T-helper 2 cell (primary cell): ENCODE measurements around the gene EHD2.
"Not testable (repeated sequence)": the region's sequence is repeated elsewhere in the genome, so short reads cannot be mapped to it uniquely, and the experiment has no call there.

Source experiments
- DNase-seq, 5 experiments: peaks; one replicate each; pipeline versions ENCODE4 v3.0.0 to v3.0.0-alpha.2; 2012 to 2022
- total RNA-seq, 2 donors: gene quantifications; one replicate each; lab custom pipeline; 2026; lab: John Stamatoyannopoulos, UW

EHD2 gene, protein sequence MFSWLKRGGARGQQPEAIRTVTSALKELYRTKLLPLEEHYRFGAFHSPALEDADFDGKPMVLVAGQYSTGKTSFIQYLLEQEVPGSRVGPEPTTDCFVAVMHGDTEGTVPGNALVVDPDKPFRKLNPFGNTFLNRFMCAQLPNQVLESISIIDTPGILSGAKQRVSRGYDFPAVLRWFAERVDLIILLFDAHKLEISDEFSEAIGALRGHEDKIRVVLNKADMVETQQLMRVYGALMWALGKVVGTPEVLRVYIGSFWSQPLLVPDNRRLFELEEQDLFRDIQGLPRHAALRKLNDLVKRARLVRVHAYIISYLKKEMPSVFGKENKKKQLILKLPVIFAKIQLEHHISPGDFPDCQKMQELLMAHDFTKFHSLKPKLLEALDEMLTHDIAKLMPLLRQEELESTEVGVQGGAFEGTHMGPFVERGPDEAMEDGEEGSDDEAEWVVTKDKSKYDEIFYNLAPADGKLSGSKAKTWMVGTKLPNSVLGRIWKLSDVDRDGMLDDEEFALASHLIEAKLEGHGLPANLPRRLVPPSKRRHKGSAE
- 0 to 0.13 reads per million in 2 donors for total RNA-seq

DNA sequence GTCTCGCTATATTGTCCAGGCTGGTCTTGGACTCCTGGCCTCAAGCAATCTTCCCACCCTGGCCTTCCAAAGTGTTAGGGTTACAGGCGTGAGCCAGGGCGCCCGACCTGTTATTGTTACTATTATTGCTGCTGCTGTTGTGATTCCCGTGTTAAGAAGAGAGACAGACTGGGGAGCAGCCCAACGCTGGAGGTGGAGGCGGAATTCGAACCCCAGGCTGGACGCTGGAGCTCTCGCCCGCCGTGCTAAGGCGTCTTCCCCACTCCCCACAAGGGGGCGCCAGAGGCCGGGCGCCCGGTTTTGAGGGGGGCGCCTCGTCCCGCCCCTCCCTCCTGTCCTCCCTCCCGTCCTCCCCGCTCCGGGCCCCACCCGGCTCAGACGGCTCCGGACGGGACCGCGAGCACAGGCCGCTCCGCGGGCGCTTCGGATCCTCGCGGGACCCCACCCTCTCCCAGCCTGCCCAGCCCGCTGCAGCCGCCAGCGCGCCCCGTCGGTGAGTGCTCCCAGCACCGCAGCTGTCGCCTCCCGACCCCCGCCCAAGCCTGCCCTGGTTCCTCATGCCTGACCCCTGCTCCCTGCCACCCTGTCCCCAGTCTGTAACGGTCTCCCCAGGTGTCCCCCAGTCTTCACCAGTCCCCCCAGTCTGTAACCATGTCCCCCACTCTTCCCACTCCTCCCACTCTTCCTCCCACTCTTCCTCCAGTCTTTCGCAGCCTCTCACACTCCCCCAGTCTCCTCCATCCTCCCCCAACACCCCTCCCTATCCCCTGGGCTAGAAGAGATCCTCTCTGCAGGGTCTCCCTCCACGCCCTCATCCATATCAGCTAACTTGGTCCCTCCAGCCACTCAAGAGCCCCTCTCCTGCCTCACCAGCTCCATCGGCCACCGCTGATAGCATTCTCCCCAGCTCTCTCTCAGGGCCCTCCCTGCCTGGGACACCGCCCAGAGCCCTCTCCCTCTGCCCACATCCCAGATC lies at the start of gene EHD2:
EHD2 (plus strand) TSS at position 377 of the 976 bp plus-strand sequence. CDS start 3,191 bp downstream, outside the sequence.
- peak in 1 of 5 experiments; percentile 19 for DNase-seq

DNA sequence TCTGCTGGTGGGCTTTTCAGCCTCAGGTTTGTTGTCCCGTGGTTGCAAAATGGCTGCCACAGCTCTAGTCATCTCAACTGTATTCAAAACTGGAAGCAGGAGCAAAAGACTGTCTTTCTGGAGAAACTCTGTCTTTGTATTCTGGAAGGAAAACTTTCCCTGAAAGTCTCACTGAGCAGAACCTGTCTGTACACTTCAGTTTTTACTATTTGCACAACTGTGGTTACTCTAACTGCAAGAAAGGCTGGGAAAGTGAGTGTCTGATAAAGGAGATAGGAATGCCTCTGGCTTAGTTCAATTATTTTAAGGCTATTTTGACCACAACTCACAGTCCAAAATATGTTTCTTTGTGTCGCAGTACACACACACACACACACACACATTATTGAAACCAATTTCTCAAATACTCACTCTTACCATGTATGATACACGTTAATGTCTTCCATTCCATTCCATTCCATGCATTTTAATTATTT lies 49.7 kb upstream of the EHD2 start:
- no peak for DNase-seq

DNA sequence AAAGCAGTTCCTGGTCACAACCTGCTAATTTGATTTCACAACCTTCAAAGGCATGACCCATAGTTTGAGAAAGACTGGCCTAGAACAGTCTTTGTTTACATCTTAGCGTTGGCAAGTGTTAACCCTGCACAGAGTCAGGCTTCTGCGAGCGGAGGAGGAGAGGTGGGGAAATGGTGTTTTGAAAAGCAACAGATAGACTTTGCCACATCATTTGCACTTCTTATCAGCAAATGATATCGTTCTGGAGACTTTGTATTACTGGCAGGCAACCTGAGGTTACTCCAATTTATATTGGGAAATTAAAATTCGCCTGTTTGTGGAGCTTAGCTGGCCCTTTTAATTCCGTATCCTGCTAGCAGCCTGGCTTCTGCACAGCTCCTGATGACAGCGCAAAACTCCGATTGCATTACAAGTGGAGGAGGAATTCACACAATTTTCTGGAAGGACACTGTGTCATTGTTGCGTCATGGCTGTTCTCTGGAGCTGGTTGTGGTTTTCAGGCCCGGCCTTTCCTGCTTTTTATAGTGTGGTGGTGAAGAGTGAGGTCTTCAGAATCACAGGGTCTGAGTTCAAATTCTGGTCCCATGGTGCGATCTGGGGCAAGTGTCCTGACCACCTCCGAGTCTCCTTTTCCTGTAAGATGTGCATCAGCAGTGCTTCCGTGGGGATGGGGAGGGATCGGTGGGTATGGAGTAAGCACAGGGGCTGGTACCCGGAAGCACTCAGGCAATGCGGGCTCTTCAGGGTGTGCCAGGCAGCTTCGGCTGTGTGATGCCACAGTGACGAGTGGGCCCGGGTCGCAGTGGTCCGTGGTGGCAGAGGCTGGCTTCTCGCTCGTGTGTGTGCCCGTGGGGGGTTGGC lies 49.1 kb upstream of the EHD2 start:
- no peak for DNase-seq

DNA sequence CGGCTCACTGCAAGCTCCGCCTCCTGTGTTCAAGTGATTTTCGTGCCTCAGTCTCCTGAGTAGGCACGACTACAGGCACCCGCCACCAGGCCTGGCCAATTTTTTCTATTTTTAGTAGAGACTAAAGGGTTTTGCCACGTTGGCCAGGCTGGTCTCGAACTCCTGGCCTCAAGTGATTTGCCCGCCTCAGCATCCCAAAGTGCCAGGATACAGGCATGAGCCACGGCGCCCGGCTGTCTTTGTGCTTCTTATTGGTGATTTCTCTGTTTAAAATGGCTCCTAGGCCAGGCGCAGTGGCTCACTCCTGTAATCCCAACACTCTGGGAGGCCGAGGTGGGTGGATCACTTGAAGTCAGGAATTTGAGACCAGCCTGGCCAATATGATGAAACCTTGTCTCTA lies 44.7 kb upstream of the EHD2 start:
- DNase-seq, result not testable (repeated sequence)

DNA sequence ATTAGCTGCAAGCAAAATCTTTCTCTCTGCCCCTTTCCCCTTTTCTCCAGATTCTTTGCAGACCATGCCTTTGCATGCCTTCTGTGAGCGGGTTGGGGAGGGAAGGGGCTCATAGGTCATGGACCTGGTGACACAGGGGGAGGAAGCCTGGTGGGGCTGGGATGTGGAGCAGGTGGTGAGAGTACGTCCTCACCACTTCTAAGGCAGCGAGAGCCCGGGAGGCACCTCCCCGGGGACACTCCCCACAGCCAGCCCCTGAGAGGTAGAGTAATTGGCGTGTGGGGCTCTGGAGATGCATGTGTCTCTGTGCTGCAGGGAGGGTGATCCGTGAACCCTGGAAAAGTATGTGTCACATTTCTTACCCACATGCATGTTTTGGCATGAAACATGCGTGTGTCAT lies 42.5 kb upstream of the EHD2 start:
- no peak for DNase-seq

DNA sequence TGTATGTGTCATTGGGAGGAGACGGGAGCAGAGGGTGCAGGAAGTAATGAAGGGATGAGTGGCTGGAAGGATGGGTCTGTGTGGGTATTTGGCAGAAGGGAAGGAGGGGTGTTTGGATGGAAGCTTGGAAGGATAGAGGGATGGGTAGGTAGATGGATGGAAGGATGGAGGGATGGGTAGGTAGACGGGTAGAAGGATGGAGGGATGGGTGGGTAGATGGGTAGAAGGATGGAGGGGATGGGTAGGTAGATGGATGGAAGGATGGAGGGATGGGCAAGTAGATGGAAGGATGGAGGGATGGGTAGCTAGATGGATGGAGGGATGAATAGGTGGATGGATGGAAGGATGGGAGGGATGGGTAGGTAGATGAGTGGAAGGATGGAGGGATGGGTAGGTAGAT lies 41.7 kb upstream of the EHD2 start:
- no peak for DNase-seq

DNA sequence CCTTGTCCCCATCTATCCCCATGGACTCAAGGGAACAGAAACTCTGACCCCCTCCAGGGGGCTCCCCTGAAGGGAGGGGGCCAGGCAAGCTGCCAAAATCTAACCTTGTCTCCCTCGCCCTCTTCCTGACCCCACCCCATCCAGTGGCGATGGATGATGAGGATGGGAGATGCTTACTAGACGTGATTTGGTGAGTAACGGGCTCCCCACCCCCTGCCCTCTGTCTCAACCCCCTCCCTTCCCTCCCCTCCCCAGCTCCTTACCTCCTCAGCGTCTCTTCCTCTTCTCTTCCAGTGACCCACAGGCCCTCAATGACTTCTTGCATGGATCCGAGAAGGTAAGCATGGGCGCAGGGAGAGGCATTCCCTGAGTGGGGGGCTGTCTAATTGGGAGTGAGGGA lies 39.8 kb upstream of the EHD2 start:
- DNase-seq, result no peak

DNA sequence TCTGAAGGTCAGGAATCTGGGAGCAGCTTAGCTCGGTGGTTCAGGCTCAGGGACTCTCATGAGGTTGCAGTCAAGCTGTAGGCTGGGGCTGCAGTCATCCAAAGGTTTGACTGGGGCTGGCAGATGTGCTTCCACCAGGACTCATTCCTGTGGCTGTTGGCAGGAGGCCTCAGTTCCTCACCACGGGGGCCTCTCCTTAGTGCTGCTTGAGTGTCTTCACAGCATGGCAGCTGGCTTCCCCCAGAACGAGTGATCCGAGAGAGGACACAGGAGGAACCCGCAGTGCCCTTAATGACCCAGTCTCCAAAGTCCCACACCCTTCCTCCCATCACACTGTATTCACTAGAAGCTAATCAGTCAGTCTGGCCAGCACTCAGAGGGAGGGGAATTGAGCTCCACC lies 38.7 kb upstream of the EHD2 start:
- DNase-seq, result no peak

DNA sequence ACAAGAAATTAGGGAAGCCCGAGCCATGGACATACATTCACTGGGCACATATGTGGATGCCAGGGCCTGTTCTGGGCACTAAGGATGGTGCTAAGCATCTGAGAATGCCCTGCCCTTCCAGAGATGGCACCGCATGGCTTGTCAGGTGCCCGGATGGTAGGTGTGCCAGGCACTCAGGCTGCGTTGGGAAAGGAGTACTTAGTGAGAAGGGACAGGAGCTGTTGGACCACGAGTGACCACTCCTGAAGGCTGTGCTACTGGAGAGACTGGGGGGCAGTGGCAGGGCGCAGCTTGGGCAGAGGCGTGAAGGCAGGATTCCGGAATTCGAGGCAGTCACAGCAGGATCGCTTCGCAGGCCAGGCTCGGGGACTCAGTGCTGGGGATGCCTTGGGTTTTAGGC lies 38.0 kb upstream of the EHD2 start:
- no peak for DNase-seq

DNA sequence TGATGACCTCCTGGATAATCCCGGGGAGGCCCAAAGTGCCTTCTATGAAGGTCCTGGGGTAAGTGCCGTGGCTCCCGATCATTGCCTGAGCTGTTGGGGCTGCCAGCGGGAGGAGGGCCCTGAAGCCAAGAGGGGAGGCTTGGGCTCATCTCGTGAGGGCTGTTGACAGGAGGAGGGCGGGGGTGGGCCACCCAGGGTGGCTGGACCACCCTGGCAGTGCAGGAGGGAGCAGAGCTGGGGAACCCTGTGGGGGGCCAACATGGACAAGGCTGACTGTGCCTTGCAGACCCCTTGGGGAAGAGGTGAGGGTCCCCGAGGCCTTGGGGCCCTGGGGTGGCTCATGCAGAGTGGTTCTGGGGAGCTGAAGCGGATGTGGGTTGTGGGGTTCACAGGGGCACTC lies 37.4 kb upstream of the EHD2 start:
- DNase-seq, result no peak

DNA sequence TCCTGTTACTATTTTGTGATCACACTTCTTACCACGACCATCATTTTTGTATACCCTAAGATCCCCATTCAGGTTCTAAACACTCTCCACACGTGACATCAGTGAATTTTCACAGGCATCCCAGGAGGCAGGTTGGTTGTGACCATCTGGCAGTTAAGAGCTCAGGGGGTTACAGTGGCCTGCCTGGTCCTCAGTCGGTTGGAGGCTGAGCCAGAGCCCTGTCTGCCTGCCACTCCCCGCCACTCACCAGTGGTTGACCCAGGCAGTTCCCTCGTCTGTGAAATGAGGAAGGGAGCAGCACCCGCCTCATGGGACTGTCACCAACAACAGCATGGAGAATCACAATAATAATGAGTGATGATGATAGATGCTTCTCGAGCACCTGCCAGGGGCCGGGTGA lies 36.4 kb upstream of the EHD2 start:
- DNase-seq, result no peak

DNA sequence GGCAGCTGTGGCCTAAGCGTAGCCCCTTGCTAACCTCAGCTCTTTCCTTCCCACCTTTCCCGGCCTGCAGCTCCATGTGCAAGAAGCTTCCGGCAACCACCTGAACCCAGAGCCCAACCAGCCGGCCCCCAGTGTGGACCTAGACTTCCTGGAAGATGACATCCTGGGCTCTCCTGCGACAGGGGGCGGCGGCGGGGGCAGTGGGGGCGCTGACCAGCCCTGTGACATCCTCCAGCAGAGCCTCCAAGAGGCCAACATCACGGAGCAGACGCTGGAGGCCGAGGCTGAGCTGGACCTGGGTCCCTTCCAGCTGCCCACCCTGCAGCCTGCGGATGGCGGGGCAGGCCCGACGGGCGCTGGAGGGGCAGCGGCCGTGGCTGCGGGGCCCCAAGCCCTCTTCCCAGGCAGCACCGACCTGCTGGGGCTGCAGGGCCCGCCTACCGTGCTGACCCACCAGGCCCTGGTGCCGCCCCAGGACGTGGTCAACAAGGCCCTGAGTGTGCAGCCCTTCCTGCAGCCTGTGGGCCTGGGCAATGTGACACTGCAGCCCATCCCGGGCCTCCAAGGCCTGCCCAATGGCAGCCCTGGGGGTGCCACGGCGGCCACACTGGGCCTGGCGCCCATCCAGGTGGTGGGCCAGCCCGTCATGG lies 33.8 kb upstream of the EHD2 start:
- DNase-seq, result no peak

DNA sequence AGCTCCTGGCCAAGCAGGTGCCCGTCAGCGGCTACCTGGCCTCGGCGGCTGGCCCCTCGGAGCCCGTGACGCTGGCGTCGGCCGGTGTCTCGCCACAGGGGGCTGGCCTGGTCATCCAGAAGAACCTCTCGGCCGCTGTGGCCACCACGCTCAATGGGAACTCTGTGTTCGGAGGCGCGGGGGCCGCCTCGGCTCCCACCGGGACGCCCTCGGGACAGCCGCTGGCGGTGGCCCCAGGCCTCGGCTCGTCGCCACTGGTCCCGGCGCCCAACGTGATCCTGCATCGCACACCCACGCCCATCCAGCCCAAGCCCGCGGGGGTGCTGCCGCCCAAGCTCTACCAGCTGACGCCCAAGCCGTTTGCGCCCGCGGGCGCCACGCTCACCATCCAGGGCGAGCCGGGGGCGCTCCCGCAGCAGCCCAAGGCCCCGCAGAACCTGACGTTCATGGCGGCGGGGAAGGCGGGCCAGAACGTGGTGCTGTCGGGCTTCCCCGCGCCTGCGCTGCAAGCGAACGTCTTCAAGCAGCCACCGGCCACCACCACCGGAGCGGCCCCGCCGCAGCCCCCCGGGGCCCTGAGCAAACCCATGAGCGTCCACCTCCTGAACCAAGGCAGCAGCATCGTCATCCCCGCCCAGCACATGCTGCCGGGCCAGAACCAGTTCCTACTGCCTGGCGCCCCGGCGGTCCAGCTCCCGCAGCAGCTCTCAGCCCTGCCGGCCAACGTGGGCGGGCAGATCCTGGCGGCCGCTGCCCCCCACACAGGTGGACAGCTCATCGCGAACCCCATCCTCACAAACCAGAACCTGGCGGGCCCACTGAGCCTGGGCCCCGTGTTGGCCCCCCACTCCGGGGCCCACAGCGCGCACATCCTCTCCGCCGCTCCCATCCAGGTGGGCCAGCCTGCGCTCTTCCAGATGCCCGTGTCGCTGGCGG lies 33.0 kb upstream of the EHD2 start:
- DNase-seq, result no peak

DNA sequence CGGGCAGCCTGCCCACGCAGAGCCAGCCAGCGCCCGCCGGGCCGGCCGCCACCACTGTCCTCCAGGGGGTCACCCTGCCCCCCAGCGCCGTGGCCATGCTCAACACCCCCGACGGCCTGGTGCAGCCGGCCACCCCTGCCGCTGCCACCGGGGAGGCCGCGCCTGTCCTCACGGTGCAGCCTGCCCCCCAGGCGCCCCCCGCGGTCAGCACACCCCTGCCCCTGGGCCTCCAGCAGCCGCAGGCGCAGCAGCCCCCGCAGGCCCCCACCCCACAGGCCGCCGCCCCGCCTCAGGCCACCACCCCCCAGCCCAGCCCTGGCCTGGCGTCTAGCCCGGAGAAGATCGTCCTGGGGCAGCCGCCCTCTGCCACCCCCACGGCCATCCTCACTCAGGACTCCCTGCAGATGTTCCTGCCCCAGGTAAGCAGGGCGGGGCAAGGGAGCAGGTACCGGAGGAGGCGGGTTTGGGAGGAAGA lies 32.3 kb upstream of the EHD2 start:
- no peak for DNase-seq

DNA sequence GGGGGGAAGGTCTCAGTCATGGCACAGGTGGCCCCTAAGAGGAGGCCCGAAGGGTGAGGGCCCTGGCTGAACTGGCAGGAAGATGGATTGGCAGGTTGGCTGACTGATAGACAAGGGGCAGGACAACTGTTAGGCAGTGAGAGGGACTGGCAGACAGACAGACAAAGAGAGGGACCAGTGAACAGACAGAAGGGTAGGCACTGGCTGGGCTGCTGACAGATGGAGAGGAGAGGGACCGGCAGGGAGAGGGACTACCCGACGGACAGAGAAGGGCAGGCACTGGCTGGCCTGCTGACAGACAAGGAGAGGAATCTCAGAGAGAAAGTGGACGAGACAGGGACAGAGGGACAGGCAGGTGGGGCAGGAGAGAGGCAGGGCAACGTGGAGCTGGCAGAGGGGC lies 31.8 kb upstream of the EHD2 start:
- DNase-seq, result no peak

DNA sequence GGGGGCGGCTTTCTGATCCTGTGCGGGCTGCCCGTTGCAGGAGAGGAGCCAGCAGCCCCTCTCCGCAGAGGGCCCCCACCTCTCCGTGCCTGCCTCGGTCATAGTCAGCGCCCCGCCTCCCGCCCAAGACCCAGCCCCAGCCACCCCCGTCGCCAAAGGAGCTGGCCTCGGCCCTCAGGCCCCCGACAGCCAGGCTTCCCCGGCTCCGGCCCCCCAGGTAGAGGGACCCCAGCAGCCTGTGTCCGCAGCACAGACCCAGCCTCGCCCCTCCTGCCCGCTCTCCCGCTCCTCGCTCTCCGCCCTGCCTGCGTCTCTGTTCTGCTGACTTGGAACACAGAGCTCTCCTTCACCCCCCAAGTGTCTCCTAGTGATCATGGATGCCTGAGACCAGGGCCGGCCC lies 31.3 kb upstream of the EHD2 start:
- no peak for DNase-seq

DNA sequence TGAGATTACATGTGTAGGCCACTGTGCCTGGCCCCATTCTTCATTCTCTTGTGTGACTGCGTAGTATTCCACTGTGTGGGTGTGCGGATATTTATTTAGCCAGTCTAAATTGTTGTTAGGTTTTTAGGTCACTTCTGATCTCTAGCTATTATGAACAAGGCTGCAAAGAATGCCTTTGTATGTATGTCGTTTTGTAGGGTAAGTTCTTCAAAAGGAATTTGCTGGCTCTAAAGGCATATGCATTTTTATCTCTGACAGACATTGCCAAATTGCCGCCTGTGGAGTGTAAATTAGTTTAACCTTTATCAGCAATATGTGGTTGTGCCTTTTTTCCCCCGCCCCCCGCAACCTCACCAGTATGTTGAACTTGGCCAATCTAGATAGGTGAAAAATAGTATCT lies 30.3 kb upstream of the EHD2 start:
- no peak for DNase-seq

DNA sequence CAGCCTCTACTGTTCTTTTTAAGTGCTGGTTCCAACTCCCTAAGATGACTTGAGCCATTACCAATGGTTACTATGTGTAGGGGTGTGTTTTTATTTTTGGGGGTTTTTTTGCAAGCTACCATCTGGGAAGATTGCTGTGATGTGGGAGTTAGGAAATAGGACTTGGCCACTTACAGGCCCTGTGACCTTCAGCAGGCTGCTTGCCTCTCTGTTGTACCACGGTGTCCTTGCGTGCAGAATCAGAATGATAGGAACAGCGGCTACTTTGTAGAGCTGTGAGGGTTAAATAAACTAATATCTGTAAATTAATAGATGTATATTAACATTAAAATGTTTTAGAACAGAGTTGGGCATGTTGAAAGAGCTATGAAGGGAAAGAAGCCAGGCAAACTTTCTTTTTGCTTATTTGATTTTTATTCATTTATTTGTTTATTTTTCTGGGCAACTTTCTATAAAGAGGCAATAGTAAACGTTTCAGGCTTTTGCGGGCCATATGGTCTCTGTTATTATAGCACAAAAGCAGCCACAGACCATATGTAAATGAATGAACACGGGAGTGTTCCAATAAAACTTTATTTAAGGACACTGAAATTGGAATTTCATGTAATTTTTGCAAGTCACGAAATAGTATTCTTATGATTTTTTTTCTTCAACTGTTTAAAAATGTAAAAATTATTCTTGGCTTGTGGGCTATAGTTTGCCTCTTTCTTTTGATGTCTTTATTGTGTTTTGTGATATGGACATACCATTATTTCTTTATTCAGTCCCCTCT lies 26.4 kb upstream of the EHD2 start:
- no peak for DNase-seq

DNA sequence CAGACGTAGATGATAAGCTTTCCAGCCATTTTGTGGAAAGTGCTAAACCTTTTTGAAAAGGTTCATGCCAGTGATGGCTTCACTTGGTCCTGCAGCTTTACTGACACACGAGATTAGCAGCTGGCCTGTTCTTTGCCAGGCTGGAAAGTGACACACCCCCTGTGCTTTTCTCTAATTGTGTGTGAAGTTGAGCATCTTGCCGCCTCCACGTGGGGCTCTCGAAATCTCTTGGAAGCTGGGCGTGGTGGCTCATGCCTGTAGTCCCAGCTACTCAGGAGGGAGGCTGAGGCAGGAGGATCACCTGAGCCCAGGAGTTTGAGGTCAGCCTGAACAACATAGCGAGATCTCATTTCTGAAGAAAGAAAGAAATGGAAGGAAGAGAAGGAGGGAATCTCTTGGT lies 25.3 kb upstream of the EHD2 start:
- DNase-seq, result no peak

DNA sequence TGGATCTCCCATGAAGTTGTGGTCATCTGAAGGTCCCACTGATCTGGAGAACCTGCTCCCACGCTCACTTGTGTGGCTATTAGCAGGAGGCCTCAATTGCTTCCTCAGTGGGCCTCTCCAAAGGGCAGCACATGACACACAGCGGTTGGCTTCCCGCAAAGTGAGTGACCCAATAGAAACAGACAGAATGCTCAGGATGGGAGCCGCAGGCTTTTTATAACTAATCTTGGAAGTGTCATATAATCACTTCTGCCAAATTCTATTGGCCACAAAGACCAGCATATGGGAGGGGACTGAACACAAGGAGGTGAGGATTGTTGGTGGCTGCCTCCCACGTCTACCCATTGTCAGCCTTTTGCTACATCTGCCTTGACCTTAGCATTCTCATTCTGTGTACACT lies 22.1 kb upstream of the EHD2 start:
- no peak for DNase-seq
